IMR-90 (cell line): ENCODE data around the gene CYP27C1. TPM values are rescaled to one million over a fixed set of nuclear protein-coding genes. Genes with fewer than 3 reads are reported as not detected.

ENCODE experiments used
- ATAC-seq: fragments of 200-7000 bp; cut with Tn5 transposase; 2 replicates; pipeline ENCODE4 v1.9.1; 2020; ENCODE audit warnings: low read depth, mild to moderate bottlenecking, moderate library complexity
- BruUV-seq: library from RNA; stranded (reverse); fragments of 400-500 nt; replicated peaks from 2 replicates; lab custom pipeline; 2021; lab: Mats Ljungman, UMichigan
- CTCF ChIA-PET: fragments of 300-600 bp; formaldehyde crosslinking; extraction: SDS; loops from one replicate; lab custom pipeline; 2021; ENCODE audit warnings: antibody characterized with exemption; lab: Yijun Ruan, JAX
- POLR2A ChIA-PET: fragments of 300-600 bp; sonication (Branson Sonifier 250); formaldehyde crosslinking; loops from one replicate; lab custom pipeline; 2022; ENCODE audit warnings: antibody characterized with exemption; ENCODE audit not compliant: unreplicated experiment; lab: Charles Lee
- DNase-seq: peaks from one replicate; pipeline ENCODE4 v3.0.0; 2013
- H2AFZ ChIP-seq: replicated peaks from 2 replicates; pipeline ENCODE3; 2013; ENCODE audit warnings: low read length, mild to moderate bottlenecking; ENCODE audit not compliant: poor library complexity
- H2AK5ac ChIP-seq: 2 replicates; pipeline ENCODE4 v1.6.1; 2013; ENCODE audit warnings: low read depth, low read length, inconsistent platforms
- H2AK9ac ChIP-seq: replicated peaks from 2 replicates; pipeline ENCODE3; 2013; ENCODE audit warnings: mild to moderate bottlenecking, low read depth, low read length, moderate library complexity; ENCODE audit not compliant: poor library complexity
- H2BK120ac ChIP-seq: 2 replicates; pipeline ENCODE4 v1.6.1; 2013; ENCODE audit warnings: low read depth, low read length, inconsistent platforms
- H2BK15ac ChIP-seq: 3 replicates; pipeline ENCODE4 v1.6.1; 2013; ENCODE audit warnings: low read depth, low read length, inconsistent platforms
- H2BK20ac ChIP-seq: 2 replicates; pipeline ENCODE4 v1.6.1; 2013; ENCODE audit warnings: low read depth, mild to moderate bottlenecking, inconsistent platforms, low read length, moderate library complexity
- H2BK5ac ChIP-seq: 2 replicates; pipeline ENCODE4 v1.6.1; 2013; ENCODE audit warnings: mild to moderate bottlenecking, low read depth, low read length, inconsistent platforms; ENCODE audit not compliant: poor library complexity, severe bottlenecking
- H3K14ac ChIP-seq: replicated peaks from 2 replicates; pipeline ENCODE4 v1.6.1; 2013; ENCODE audit warnings: low read depth, low read length, inconsistent platforms
- H3K18ac ChIP-seq: 2 replicates; pipeline ENCODE4 v1.6.1; 2013; ENCODE audit warnings: low read depth, low read length, control low read depth
- H3K23ac ChIP-seq: 2 replicates; pipeline ENCODE4 v1.6.1; 2013; ENCODE audit warnings: low read depth, low read length, inconsistent platforms
- H3K27ac ChIP-seq: 2 replicates; pipeline ENCODE4 v1.5.1; 2013; ENCODE audit warnings: mild to moderate bottlenecking, control low read depth, low read length; ENCODE audit not compliant: insufficient read depth
- H3K27me3 ChIP-seq: 2 replicates; pipeline ENCODE4 v1.6.1; 2013; ENCODE audit warnings: low read length; ENCODE audit not compliant: control insufficient read depth, insufficient read depth
- H3K36me3 ChIP-seq: 2 replicates; pipeline ENCODE4 v1.6.1; 2013; ENCODE audit warnings: low read length, mixed read lengths; ENCODE audit not compliant: control insufficient read depth, insufficient read depth
- H3K4ac ChIP-seq: 2 replicates; pipeline ENCODE4 v1.6.1; 2013; ENCODE audit warnings: low read depth, low read length, inconsistent platforms
- H3K4me1 ChIP-seq: 2 replicates; pipeline ENCODE4 v1.6.1; 2013; ENCODE audit warnings: low read length, mixed read lengths; ENCODE audit not compliant: control insufficient read depth, insufficient read depth
- H3K4me2 ChIP-seq: 2 replicates; pipeline ENCODE4 v1.6.1; 2013; ENCODE audit warnings: low read depth, mild to moderate bottlenecking, control low read depth, low read length, moderate library complexity
- H3K4me3 ChIP-seq: 2 replicates; pipeline ENCODE4 v1.5.1; 2013; ENCODE audit warnings: low read depth, mild to moderate bottlenecking, control low read depth, low read length, moderate library complexity; ENCODE audit not compliant: insufficient read depth
- H3K56ac ChIP-seq: 2 replicates; pipeline ENCODE4 v1.6.1; 2013; ENCODE audit warnings: low read length, inconsistent platforms; ENCODE audit not compliant: insufficient read depth; ENCODE audit errors: extremely low read depth
- H3K79me1 ChIP-seq, 2 experiments: 2 replicates each; pipeline ENCODE4 v1.6.1; 2013; ENCODE audit warnings: low read length in 2 of 2, inconsistent platforms in 1 of 2, low read depth in 1 of 2
- H3K9ac ChIP-seq: 2 replicates; pipeline ENCODE4 v1.6.1; 2013; ENCODE audit warnings: low read depth, low read length, control low read depth
- H3K9me1 ChIP-seq: 2 replicates; pipeline ENCODE4 v1.6.1; 2013; ENCODE audit warnings: low read length, inconsistent platforms; ENCODE audit not compliant: insufficient read depth
- H3K9me3 ChIP-seq: 2 replicates; pipeline ENCODE4 v1.6.1; 2013; ENCODE audit warnings: low read length; ENCODE audit not compliant: control insufficient read depth, insufficient read depth
- H4K20me1 ChIP-seq: 2 replicates; pipeline ENCODE4 v1.6.1; 2013; ENCODE audit warnings: low read length, inconsistent platforms; ENCODE audit not compliant: insufficient read depth
- H4K5ac ChIP-seq: 2 replicates; pipeline ENCODE4 v1.6.1; 2013; ENCODE audit warnings: mild to moderate bottlenecking, low read depth, low read length, control low read depth
- H4K8ac ChIP-seq, 2 experiments: 2 replicates each; pipeline ENCODE4 v1.6.1; 2013; ENCODE audit warnings: low read depth in 2 of 2, low read length in 2 of 2, control low read depth in 1 of 2, inconsistent platforms in 1 of 2
- H4K91ac ChIP-seq: 2 replicates; pipeline ENCODE4 v1.6.1; 2013; ENCODE audit warnings: low read depth, low read length, inconsistent platforms; ENCODE audit not compliant: insufficient read depth
- BHLHE40 ChIP-seq: fragments of 150-350 bp; IDR thresholded peaks from 2 replicates; pipeline ENCODE4 v1.6.1; 2016; ENCODE audit warnings: mild to moderate bottlenecking, low read depth, low read length
- CEBPB ChIP-seq: IDR thresholded peaks from 2 replicates; pipeline ENCODE4 v1.6.1; 2012; ENCODE audit warnings: low read depth, low read length, improper control_type of control experiment
- CHD1 ChIP-seq: IDR thresholded peaks from 2 replicates; pipeline ENCODE4 v1.6.1; 2012; ENCODE audit warnings: low read depth, low read length, improper control_type of control experiment
- CTCF ChIP-seq: conservative IDR thresholded peaks from 2 replicates; pipeline ENCODE4 v1.5.1; 2012; ENCODE audit warnings: mild to moderate bottlenecking, low read depth, low read length, improper control_type of control experiment
- ELK1 ChIP-seq: fragments of 150-350 bp; IDR thresholded peaks from 2 replicates; pipeline ENCODE4 v1.6.1; 2016; ENCODE audit warnings: low read depth, mild to moderate bottlenecking, low read length, moderate library complexity, borderline replicate concordance
- MAFK ChIP-seq: IDR thresholded peaks from 2 replicates; pipeline ENCODE4 v1.6.1; 2012; ENCODE audit warnings: low read depth, low read length, improper control_type of control experiment
- MAZ ChIP-seq: IDR thresholded peaks from 2 replicates; pipeline ENCODE4 v1.6.1; 2012; ENCODE audit warnings: low read depth, mild to moderate bottlenecking, low read length, improper control_type of control experiment, moderate library complexity, borderline replicate concordance
- MXI1 ChIP-seq: IDR thresholded peaks from 2 replicates; pipeline ENCODE4 v1.6.1; 2012; ENCODE audit warnings: low read depth, mild to moderate bottlenecking, low read length, moderate library complexity, borderline replicate concordance
- NFE2L2 ChIP-seq: fragments of 150-350 bp; IDR thresholded peaks from 2 replicates; pipeline ENCODE4 v1.6.1; 2016; ENCODE audit warnings: low read depth, mild to moderate bottlenecking, low read length
- POLR2A ChIP-seq: IDR thresholded peaks from 2 replicates; pipeline ENCODE4 v1.6.1; 2012; ENCODE audit warnings: mild to moderate bottlenecking, low read depth, low read length
- RCOR1 ChIP-seq: IDR thresholded peaks from 2 replicates; pipeline ENCODE4 v1.6.1; 2012; ENCODE audit warnings: mild to moderate bottlenecking, low read length, improper control_type of control experiment; ENCODE audit not compliant: insufficient replicate concordance
- RFX5 ChIP-seq: IDR thresholded peaks from 2 replicates; pipeline ENCODE4 v1.8.0; 2012; ENCODE audit warnings: low read depth, mild to moderate bottlenecking, low read length, moderate library complexity
- SMC3 ChIP-seq: fragments of 150-350 bp; IDR thresholded peaks from 2 replicates; pipeline ENCODE4 v1.6.1; 2016; ENCODE audit warnings: low read depth, mild to moderate bottlenecking, antibody characterized with exemption, low read length, moderate library complexity
- WGBS, 2 experiments: methylation state at CpG; one replicate each; pipeline versions ENCODE4 v1.1.5 to v1.1.7; 2013; ENCODE audit warnings: missing lambda C conversion rate in 2 of 2; ENCODE audit not compliant: insufficient read length in 1 of 2; ENCODE audit errors: extremely low coverage in 2 of 2; 5-methylcytosine and 5-hydroxymethylcytosine counted together
- dilution Hi-C: fragments of 300-500 bp; cut with HindIII; formaldehyde crosslinking; loops from one replicate; pipeline ENCODE4 v1.14.3; 2018; ENCODE audit warnings: low sequenced_read_pairs; ENCODE audit not compliant: unreplicated experiment
- in situ Hi-C: fragments of 300-500 bp; cut with MboI; formaldehyde crosslinking; loops from 3 replicates; pipeline ENCODE4 v1.14.3; 2019; ENCODE audit warnings: low sequenced_read_pairs, inconsistent platforms, mixed read lengths
- intact Hi-C: fragments of 100-400 bp; cut with micrococcal nuclease; formaldehyde crosslinking; loops from 2 replicates; pipeline ENCODE4 v1.10.0; 2022
- polyA plus RNA-seq, 3 experiments: library from polyadenylated mRNA; depleted of rRNA; stranded (reverse); fragments of >200 nt; gene quantifications; 2 replicates each; pipeline ENCODE4 v1.2.3, GENCODE V29; 2012; ENCODE audit warnings: low replicate concordance in 1 of 3
- total RNA-seq: library from RNA; depleted of rRNA; stranded (reverse); fragments of >200 nt; gene quantifications from 2 replicates; pipeline ENCODE4 v1.2.3, GENCODE V29; 2012

The CYP27C1 gene
- total and polyA plus RNA-seq, 2 of the 4 experiments (the other 2 are of a cell fraction): not detected

- no TSS peak for BruUV-seq
- Histone ChIP-seq H2AK9ac (peak overlapping the region; percentile 78), H3K4me2 (no peak overlapping the region), H3K9me3 (no peaks in the 10 kb centered on the region), H2BK5ac (no peak overlapping the region), H4K5ac (no peak overlapping the region), H4K91ac (no peak overlapping the region), H4K20me1 (no peaks in the 10 kb centered on the region), H2BK15ac (no peak overlapping the region; the same call in 2 of the 3 replicates), H3K9me1 (no peaks in the 10 kb centered on the region), H3K4me3 (no peak overlapping the region), H3K27me3 (peaks cover 1% of the 10 kb centered on the region; the same call in 1 of the 2 replicates), H3K4me1 (peaks cover 8% of the 10 kb centered on the region), H3K9ac (no peak overlapping the region), H3K4ac (no peak overlapping the region), H3K14ac (no peak overlapping the region), H2BK120ac (no peak overlapping the region), H3K18ac (no peak overlapping the region), H4K8ac (no peak overlapping the region), H3K79me1 (no peaks in the 10 kb centered on the region), H3K23ac (no peak overlapping the region), H3K27ac (no peak overlapping the region), H2AFZ (no peak overlapping the region), H3K36me3 (no peaks in the 10 kb centered on the region), H2AK5ac (no peak overlapping the region), H3K56ac (no peak overlapping the region), H2BK20ac (no peak overlapping the region)
- no peak for DNase-seq
- TF ChIP-seq MAFK (no peak), RFX5 (no peak), CEBPB (no peak), SMC3 (no peak), POLR2A (no peak), BHLHE40 (no peak), MXI1 (no peak), NFE2L2 (no peak), CHD1 (no peak), RCOR1 (no peak), ELK1 (no peak), MAZ (no peak), CTCF (no peak)
- ChIA-PET CTCF (no interaction called here), POLR2A (no interaction called here)
- in situ Hi-C loops: no loop called here
- dilution Hi-C loops: no loop called here
- 94% methylated on average over 7 of the region's 18 CpGs; no CpG with 5 or more reads in 1 of the 2 experiments for WGBS, 2 experiments
- intact Hi-C loops: loop anchor here (5.0 kb wide), 1 partner anchor 282 kb away; no protein-coding TSS in a partner anchor
- no peak for ATAC-seq
These were observed 24.7 kb downstream of the CYP27C1 start for GRCh38 chr2:127195140-127196074.
